Measurements from ENCODE around the gene KTN1. TPM values are rescaled to one million over a fixed set of nuclear protein-coding genes. Genes with fewer than 3 reads are reported as not detected.
A peak's percentile ranks its signal among the peaks of the same experiment; 100 is the strongest.

KTN1 gene
- total RNA-seq, 1 donor = 210 TPM

GRCh38 chr14:55592436-55592835, 12.4 kb downstream of the KTN1 start:
- no peak for DNase-seq (ENCODE audit: low read depth)
- TF ChIP-seq, protein P1, sequence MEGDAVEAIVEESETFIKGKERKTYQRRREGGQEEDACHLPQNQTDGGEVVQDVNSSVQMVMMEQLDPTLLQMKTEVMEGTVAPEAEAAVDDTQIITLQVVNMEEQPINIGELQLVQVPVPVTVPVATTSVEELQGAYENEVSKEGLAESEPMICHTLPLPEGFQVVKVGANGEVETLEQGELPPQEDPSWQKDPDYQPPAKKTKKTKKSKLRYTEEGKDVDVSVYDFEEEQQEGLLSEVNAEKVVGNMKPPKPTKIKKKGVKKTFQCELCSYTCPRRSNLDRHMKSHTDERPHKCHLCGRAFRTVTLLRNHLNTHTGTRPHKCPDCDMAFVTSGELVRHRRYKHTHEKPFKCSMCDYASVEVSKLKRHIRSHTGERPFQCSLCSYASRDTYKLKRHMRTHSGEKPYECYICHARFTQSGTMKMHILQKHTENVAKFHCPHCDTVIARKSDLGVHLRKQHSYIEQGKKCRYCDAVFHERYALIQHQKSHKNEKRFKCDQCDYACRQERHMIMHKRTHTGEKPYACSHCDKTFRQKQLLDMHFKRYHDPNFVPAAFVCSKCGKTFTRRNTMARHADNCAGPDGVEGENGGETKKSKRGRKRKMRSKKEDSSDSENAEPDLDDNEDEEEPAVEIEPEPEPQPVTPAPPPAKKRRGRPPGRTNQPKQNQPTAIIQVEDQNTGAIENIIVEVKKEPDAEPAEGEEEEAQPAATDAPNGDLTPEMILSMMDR (IDR thresholded peaks at IDR 0.05; ENCODE audit: insufficient read depth, low read length) = no peak
- H3K4me3 ChIP-seq (ENCODE audit: low read depth, low read length) = no peak overlapping the region

- TF ChIP-seq, protein P1 (IDR thresholded peaks at IDR 0.05; ENCODE audit: insufficient read depth, low read length) = no peak
- no peak overlapping the region for H3K4me3 ChIP-seq (ENCODE audit: low read depth, low read length)
- DNase-seq (ENCODE audit: low read depth) = no peak
Measured at GRCh38 chr14:55593698-55594097, 13.7 kb downstream of the KTN1 start.

- no peak overlapping the region for H3K4me3 ChIP-seq (ENCODE audit: low read depth, low read length)
- TF ChIP-seq, protein P1 (IDR thresholded peaks at IDR 0.05; ENCODE audit: insufficient read depth, low read length) = no peak
- no peak for DNase-seq (ENCODE audit: low read depth)
Measured at GRCh38 chr14:55599250-55599879, 19.4 kb downstream of the KTN1 start.

- TF ChIP-seq, protein P1 (IDR thresholded peaks at IDR 0.05; ENCODE audit: insufficient read depth, low read length) = no peak
- H3K4me3 ChIP-seq (ENCODE audit: low read depth, low read length) = no peak overlapping the region
- peak; percentile 63 for DNase-seq (ENCODE audit: low read depth)
Measured at GRCh38 chr14:55600784-55601561, 21.0 kb downstream of the KTN1 start.

- no peak overlapping the region for H3K4me3 ChIP-seq (ENCODE audit: low read depth, low read length)
- TF ChIP-seq, protein P1 (IDR thresholded peaks at IDR 0.05; ENCODE audit: insufficient read depth, low read length) = no peak
- DNase-seq (ENCODE audit: low read depth) = no peak
Measured at GRCh38 chr14:55603401-55603953, 23.5 kb downstream of the KTN1 start.

GRCh38 chr14:55604488-55604887, 24.5 kb downstream of the KTN1 start:
- H3K4me3 ChIP-seq (ENCODE audit: low read depth, low read length) = no peak overlapping the region
- DNase-seq (ENCODE audit: low read depth) = no peak
- TF ChIP-seq, protein P1 (IDR thresholded peaks at IDR 0.05; ENCODE audit: insufficient read depth, low read length) = no peak

Data from fibroblast of the aortic adventitia (primary cell).